ENCODE measurements around the gene PRSS50.

DNA sequence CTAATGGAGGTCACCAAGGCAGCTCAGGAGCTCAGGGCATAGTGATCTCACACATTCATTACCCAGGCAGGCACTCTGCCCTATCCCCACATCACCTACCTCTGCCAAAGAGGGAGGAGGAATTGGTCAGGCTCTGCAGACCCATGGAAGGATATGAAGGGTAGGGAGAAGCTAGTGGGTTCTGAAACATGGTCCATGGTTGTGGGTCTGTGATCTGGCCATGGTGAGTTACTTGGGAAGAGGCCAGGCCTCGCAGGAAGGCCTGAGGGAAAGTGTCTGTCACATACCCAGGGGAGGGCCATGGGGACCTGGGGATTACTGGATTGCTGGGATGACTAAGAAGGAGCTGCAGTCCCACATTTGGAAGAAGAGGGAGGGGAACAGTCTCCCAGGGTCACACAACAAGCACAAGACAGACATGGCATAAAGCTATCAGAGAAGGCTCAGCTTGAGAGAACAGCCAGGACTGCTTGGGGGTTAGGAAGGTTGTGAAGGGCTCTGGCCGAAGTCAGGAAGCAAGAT is 1.4 kb upstream of the PRSS50 start:
- TF ChIP-seq POLR2AphosphoS5 (IDR thresholded peaks at IDR 0.05; ENCODE audit: insufficient read depth, low read depth, low read length) (no peak), EZH2 (IDR thresholded peaks at IDR 0.05; ENCODE audit: borderline replicate concordance, low read depth, low read length, severe bottlenecking) (no peak), POLR2A (IDR thresholded peaks at IDR 0.05; ENCODE audit: low read depth, low read length) (no peak), JUN (IDR thresholded peaks at IDR 0.05; ENCODE audit: borderline replicate concordance, insufficient read depth, insufficient read length, low read depth) (no peak), FOS (IDR thresholded peaks at IDR 0.05; ENCODE audit: borderline replicate concordance, insufficient read depth, low read length) (no peak), MYC (IDR thresholded peaks at IDR 0.05; ENCODE audit: low read depth, low read length) (no peak), GATA2 (IDR thresholded peaks at IDR 0.05; ENCODE audit: insufficient read depth, insufficient read length, low read depth, low read length) (no peak)
- TF ChIP-seq, protein P1, sequence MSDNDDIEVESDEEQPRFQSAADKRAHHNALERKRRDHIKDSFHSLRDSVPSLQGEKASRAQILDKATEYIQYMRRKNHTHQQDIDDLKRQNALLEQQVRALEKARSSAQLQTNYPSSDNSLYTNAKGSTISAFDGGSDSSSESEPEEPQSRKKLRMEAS (IDR thresholded peaks at IDR 0.05; ENCODE audit: insufficient read depth, insufficient read length) = no peak
- TF ChIP-seq, protein P2, sequence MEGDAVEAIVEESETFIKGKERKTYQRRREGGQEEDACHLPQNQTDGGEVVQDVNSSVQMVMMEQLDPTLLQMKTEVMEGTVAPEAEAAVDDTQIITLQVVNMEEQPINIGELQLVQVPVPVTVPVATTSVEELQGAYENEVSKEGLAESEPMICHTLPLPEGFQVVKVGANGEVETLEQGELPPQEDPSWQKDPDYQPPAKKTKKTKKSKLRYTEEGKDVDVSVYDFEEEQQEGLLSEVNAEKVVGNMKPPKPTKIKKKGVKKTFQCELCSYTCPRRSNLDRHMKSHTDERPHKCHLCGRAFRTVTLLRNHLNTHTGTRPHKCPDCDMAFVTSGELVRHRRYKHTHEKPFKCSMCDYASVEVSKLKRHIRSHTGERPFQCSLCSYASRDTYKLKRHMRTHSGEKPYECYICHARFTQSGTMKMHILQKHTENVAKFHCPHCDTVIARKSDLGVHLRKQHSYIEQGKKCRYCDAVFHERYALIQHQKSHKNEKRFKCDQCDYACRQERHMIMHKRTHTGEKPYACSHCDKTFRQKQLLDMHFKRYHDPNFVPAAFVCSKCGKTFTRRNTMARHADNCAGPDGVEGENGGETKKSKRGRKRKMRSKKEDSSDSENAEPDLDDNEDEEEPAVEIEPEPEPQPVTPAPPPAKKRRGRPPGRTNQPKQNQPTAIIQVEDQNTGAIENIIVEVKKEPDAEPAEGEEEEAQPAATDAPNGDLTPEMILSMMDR (IDR thresholded peaks at IDR 0.05; ENCODE audit: extremely low read depth in 1 of 2, insufficient read depth in 1 of 2, low read depth in 1 of 2, low read length in 2 of 2) = no peak

Measured in endothelial cell of umbilical vein (primary cell).